ENCODE measurements around the gene MRPL16. TPM values are rescaled to one million over a fixed set of nuclear protein-coding genes. Genes with fewer than 3 reads are reported as not detected.
A peak's percentile ranks its signal among the peaks of the same experiment; 100 is the strongest.
"Not testable (repeated sequence)": the region's sequence is repeated elsewhere in the genome, so short reads cannot be mapped to it uniquely, and the experiment has no call there.

Gene MRPL16
- total and polyA plus RNA-seq, 8 donors: 8.8 to 65.4 (median 41.1) TPM

GRCh38 chr11:59787816-59788215 is 22.8 kb downstream of the MRPL16 start:
- peak overlapping the region in 4 of 5 donors; percentile 60 to 70 (median 62) for H3K27ac ChIP-seq
- no peaks in the 10 kb centered on the region for H3K27me3 ChIP-seq
- peaks cover 25 to 60% (median 48%) of the 10 kb centered on the region in 4 donors for H3K36me3 ChIP-seq
- 45 to 56% (median 49%) methylated on average over 3 of the region's 3 CpGs for WGBS, 5 donors
- intact Hi-C loops (cut with DNase I; ENCODE audit: low total_unique reads): no loop called here
- DNase-seq: no peak
- H3K4me1 ChIP-seq: peaks cover 7 to 25% (median 17%) of the 10 kb centered on the region in 4 donors
- TF ChIP-seq POLR2A (IDR thresholded peaks at IDR 0.05) (no peak), EP300 (IDR thresholded peaks at IDR 0.05) (no peak), CTCF (IDR thresholded peaks at IDR 0.05) (no peak), POLR2AphosphoS5 (IDR thresholded peaks at IDR 0.05) (no peak)
- no peak overlapping the region for H3K4me3 ChIP-seq
- no peaks in the 10 kb centered on the region for H3K9me3 ChIP-seq

- no peak for DNase-seq
- Histone ChIP-seq H3K36me3 (peaks cover 25 to 54% (median 42%) of the 10 kb centered on the region in 4 donors), H3K4me3 (no peak overlapping the region), H3K27me3 (no peaks in the 10 kb centered on the region), H3K9me3 (no peaks in the 10 kb centered on the region), H3K27ac (peak overlapping the region; percentile 60 to 70 (median 63)), H3K4me1 (peaks cover 7 to 25% (median 17%) of the 10 kb centered on the region in 4 donors)
- 33 to 50% (median 39%) methylated on average over 4 of the region's 4 CpGs for WGBS, 5 donors
- intact Hi-C loops (cut with DNase I; ENCODE audit: low total_unique reads): no loop called here
- TF ChIP-seq EP300 (IDR thresholded peaks at IDR 0.05) (no peak), POLR2AphosphoS5 (IDR thresholded peaks at IDR 0.05) (no peak), POLR2A (IDR thresholded peaks at IDR 0.05) (no peak), CTCF (IDR thresholded peaks at IDR 0.05) (no peak)
These were observed 23.4 kb downstream of the MRPL16 start for GRCh38 chr11:59787255-59787588.

GRCh38 chr11:59785818-59786217 is 24.8 kb downstream of the MRPL16 start:
- no peaks in the 10 kb centered on the region for H3K9me3 ChIP-seq
- WGBS, 5 donors: 84 to 91% (median 88%) methylated on average over 4 of the region's 4 CpGs
- peaks cover 7 to 25% (median 17%) of the 10 kb centered on the region in 4 donors for H3K4me1 ChIP-seq
- TF ChIP-seq POLR2A (IDR thresholded peaks at IDR 0.05) (no peak), EP300 (IDR thresholded peaks at IDR 0.05) (no peak), CTCF (IDR thresholded peaks at IDR 0.05) (no peak), POLR2AphosphoS5 (IDR thresholded peaks at IDR 0.05) (no peak)
- H3K4me3 ChIP-seq: no peak overlapping the region
- no peak overlapping the region for H3K27ac ChIP-seq
- intact Hi-C loops (cut with DNase I; ENCODE audit: low total_unique reads): no loop called here
- no peak for DNase-seq
- H3K36me3 ChIP-seq: peaks cover 20 to 40% (median 29%) of the 10 kb centered on the region in 4 donors
- no peaks in the 10 kb centered on the region for H3K27me3 ChIP-seq

GRCh38 chr11:59784441-59784840 is 26.1 kb downstream of the MRPL16 start:
- H3K4me3 ChIP-seq; H3K27ac ChIP-seq; intact Hi-C loops (cut with DNase I; ENCODE audit: low total_unique reads); H3K27me3 ChIP-seq; H3K9me3 ChIP-seq; DNase-seq: not testable (repeated sequence)
- Histone ChIP-seq H3K4me1 (peaks cover 7 to 25% (median 17%) of the 10 kb centered on the region in 4 donors), H3K36me3 (peaks cover 12 to 39% (median 23%) of the 10 kb centered on the region in 4 donors)
- WGBS, 5 donors: 81 to 86% (median 82%) methylated on average over 5 of the region's 5 CpGs

GRCh38 chr11:59783632-59784090 is 26.9 kb downstream of the MRPL16 start:
- intact Hi-C loops (cut with DNase I; ENCODE audit: low total_unique reads): no loop called here
- Histone ChIP-seq H3K27ac (no peak overlapping the region), H3K4me1 (peaks cover 12 to 25% (median 17%) of the 10 kb centered on the region in 4 donors), H3K36me3 (peaks cover 5 to 38% (median 15%) of the 10 kb centered on the region in 4 donors), H3K9me3 (no peaks in the 10 kb centered on the region), H3K4me3 (no peak overlapping the region), H3K27me3 (no peaks in the 10 kb centered on the region)
- TF ChIP-seq POLR2A (IDR thresholded peaks at IDR 0.05): no peak
- TF ChIP-seq CTCF (IDR thresholded peaks at IDR 0.05): no peak
- no peak for TF ChIP-seq EP300 (IDR thresholded peaks at IDR 0.05)
- TF ChIP-seq POLR2AphosphoS5 (IDR thresholded peaks at IDR 0.05): no peak
- DNase-seq: no peak
- WGBS, 5 donors: 76 to 89% (median 80%) methylated on average over 4 of the region's 4 CpGs
